ENCODE results near the gene RGS11. TPM values are rescaled to one million over a fixed set of nuclear protein-coding genes. Genes with fewer than 3 reads are reported as not detected.

The RGS11 gene
- polyA plus RNA-seq (ENCODE audit: insufficient read length in 12 of 12) = 1 to 10 TPM in 8 of 12 donors, under 1 TPM in 3, not detected in 1; 0.59 to 9.0 (median 1.2) TPM
- long read RNA-seq, donor 1, partial matches to known transcripts = 0 of 1 reads
- long read RNA-seq, donor 1, other reads (novel, unspliced or antisense) = 0 of 1 reads
- long read RNA-seq, donor 2 = 0 reads
- long read RNA-seq, donor 3 = 0 reads
- long read RNA-seq, donor 4 = 0 reads
- long read RNA-seq, donor 5 = 0 reads
- long read RNA-seq, donor 6 = 0 reads
- long read RNA-seq, donor 7 = 0 reads
- long read RNA-seq, donor 8 = 0 reads
- long read RNA-seq, donor 9 = 0 reads
- long read RNA-seq, donor 10 = 0 reads
- long read RNA-seq, donor 11 = 0 reads

DNA sequence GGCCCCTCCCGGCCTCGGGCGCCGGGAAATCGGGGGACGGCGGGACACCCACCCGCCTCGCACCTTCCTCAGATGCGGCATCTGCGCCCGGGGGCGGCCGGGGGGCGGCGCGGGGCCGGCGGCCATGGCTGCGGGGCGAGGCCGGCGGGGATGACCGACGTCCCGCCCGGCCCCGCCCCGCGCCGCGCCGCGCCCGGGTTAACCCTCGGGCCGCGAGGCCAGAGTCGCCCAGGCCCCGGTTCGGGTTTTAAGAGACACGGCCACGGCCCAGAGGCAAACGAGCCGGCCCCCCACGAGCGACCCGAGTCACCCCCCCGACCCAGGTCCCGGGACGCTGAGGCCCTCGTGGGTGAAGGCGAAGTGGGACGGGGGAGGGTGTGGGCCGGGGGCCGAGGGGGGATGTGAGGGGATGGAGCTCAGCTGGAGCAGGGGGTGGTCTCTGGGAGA is at the start of gene RGS11:
RGS11 (minus strand) TSS at position 159 of the 447 bp plus-strand sequence; CDS start at position 126, 33 bp downstream.
- DNase-seq = no peak

DNA sequence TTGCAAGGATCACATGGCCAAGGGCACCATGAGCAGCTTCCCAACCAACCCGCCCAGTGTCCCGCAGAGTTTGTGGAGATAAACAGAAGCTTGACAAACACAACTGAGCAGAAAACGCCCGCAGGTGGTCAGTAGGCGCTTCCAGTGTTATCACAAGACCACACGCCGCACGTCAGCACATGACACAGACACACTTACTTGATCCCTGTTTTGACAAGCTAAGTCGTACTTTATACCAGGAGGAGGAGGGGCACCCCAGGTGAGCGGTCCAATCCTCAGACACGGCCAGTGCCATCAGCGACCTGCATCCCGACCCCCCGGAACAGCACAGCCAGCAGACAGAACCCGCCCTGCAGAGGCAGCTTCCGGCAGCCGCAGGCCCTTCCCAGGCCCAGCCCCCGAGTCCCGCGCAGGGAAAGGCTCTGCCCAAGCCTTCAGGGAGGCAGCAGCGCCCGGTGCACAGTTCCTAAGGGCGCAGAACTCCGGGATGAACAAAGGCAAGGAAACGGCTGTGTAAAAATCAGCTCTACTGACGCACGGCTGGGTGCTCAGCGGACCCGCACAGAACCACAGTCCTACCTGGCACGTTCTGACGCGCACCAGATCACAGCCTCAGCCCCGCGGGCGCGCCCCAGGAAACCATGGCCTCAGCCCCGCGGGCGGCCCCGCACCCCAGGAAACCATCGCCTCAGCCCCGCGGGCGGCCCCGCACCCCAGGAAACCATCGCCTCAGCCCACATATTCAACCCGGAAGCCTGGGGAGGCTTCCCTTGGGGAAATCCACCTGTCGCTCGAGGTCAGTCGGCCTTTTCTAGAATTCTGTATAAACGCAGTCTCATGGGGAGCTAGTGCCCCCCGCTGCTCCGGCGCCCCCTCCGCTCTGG is 48.9 kb upstream of the RGS11 start:
- no peak for DNase-seq

DNA sequence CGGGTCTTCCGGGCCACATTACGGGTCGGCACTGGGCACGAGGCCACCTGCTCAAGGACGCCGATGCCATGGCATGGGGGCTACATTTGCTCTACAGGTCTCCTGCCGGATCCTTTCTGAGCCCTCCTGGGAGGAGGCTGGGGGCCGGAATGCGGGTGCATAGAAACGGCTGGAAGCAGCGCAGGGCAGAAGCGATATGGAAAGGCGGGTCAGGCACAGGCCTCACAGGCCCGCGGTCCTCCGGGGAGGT is 48.4 kb upstream of the RGS11 start:
- no peak for DNase-seq

DNA sequence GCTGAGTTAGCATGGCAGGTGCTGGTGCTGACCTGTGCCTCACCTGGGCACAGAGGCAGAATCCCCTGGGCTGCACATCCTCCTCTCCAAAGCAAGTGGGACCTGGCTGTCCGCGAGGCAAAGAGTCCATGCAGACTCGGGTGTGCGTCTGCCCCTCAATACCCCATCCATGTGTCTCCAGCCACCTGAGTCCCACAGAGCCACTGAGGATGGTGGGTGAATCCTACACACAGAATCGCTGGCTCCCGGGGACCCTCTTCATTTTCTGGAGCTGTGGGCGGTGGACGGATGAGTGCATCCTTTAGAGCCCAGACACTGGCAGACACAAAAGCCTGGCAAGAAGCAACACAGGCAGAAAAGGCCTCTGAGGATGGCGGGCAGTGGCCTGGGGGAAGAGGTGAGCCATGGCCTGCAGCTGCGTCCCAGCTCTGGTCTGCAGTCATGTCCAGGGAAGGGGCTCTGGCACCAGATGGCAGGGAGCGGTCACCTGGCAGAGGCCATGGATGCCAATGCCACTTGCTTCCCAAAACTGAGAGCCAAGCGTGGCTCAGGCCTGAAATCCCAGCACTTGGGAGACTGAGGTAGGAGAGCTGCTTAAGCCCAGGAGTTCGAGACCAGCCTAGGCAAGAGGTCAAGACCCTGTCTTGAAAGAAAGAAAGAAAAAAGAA is 46.9 kb upstream of the RGS11 start:
- DNase-seq = no peak

DNA sequence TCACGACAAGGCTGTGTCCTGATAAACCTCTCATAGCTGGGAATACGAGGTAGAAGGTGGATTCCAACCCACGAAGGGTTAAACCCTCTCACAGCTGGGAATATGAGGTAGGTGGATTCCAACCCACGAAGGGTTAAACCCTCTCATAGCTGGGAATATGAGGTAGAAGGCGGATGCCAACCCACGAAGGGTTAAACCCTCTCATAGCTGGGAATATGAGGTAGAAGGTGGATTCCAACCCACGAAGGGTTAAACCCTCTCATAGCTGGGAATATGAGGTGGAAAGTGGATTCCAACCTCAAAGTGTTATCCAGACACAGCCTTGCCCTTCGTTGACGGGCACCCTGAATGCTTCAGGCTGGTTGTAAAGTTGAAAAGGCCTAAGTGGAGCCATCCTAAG is 45.8 kb upstream of the RGS11 start:
- DNase-seq = no peak

DNA sequence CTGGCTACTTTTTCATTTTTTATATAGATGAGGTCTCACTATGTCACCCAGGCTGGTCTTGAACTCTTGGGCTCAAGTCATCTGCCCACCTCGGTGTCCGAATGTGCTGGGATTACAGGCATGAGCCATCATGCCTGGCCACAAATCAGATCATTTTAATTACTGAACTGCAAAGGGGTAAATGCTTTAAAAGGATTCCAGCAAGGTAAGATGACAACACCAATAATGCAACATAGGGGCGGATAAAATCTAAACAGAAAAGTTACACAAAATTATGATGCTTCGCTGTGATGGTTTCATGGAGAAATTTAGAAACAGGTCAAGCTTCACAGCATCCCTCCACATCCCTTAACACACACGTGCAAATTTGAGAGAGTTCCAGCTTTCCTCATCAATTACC is 44.5 kb upstream of the RGS11 start:
- no peak for DNase-seq

DNA sequence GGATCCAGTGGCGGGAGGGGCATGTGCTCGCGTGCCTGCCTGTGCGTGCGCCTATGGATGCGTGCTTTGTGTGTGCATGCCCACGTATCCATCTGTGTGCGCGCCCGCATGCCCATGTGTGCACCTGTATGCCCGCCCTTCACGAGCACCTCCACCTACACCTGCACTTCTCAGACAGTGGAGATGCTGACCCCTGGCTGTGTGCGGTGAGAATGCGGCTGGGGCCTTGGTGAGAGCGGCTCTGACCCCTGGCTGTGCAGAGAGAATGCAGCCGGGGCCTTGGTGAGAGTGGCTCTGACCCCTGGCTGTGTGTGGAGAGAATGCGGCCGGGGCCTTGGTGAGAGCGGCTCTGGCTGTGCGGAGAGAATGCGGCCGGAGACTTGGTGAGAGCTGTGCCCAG is 42.9 kb upstream of the RGS11 start:
- DNase-seq = no peak

DNA sequence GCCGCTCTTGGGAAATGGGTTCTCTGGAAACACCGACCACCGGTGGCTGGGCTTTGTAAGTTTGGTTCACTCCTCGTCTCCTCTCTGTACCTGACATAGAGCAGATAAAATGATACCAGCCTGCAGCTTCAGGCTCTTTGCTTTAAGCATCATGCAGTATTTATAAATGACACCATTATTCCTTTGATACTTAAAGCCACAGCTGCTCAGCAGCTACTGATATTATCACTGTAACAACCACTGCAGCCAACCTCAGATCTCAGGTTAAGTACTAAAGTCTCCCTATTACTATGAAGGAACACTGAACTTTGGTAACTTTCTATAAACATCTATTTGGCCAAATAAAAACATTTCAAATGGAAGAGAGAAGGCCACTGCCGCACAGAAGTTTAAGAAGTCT is 41.8 kb upstream of the RGS11 start:
- no peak for DNase-seq

DNA sequence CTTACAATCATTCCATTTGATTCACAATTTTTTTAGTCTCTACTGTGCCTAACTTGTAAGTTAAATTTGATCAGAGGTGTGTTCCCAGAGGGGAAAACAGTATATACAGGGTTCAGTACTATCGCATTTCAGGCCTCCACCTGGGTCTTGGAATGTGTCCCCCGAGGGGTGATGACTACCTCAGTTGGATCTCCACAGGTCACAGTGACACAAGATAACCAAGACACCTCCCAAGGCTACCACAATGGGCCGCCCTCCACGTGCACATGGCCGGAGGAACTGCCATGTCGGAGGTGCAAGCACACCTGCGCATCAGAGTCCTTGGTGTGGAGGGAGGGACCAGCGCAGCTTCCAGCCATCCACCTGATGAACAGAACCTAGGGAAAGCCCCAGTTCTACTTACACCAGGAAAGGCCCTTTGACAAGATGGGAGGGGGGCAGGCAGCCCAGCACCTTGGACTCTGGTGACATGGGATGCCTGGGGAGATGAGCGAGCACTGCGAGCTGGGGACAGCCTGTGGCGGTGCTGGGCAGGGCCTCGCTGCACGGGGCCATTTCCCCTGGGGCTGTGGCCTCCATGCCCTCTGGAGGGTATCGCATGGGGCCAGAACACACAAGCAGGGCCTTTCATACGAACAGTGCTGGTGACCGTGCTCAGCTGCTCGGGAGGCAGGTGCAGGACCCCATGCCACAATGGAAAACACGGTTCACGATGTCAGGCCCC is 41.2 kb upstream of the RGS11 start:
- DNase-seq = no peak

DNA sequence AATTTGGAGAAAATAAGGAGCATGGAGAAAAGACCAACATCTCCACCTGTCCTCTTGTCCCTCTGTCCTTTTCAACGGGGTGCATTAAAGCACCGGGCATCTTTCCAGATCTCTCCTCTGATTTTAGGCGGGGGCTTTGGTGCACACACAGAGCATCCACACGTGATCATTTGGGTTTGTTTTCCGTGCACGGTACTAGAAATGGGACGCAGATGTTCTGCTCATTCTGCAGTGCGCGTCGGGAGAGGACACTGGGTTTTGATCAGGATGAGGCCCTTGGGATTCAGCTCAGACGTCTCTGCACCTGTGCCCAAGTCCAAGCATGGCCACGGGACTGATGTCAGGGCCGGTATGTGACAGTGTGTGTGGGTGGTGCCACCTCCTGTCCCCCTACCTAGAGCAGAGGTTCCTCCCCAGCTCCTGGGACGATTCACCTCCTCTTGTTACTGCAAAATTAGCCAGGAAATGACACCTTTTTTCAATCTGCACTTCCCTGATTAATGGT is 39.1 kb upstream of the RGS11 start:
- DNase-seq = no peak

DNA sequence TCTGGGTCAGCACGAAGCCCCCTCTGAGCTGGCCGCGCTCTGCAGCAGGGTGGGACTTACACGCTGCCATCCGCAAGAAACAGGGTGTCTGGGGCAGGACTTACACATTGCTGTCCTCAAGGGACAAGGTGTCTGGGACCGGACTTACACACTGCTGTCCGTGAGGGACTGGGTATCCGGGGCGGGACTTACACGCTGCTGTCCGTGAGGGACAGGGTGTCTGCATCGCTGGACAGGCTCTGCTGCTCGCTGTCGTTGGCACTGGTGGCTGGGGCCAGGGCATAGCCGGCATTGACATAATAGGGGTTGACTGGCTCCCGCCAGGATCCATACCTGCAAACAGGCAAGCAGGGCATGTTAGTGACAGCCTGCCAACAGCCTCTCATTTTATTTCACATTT is 38.6 kb upstream of the RGS11 start:
- DNase-seq = no peak

DNA sequence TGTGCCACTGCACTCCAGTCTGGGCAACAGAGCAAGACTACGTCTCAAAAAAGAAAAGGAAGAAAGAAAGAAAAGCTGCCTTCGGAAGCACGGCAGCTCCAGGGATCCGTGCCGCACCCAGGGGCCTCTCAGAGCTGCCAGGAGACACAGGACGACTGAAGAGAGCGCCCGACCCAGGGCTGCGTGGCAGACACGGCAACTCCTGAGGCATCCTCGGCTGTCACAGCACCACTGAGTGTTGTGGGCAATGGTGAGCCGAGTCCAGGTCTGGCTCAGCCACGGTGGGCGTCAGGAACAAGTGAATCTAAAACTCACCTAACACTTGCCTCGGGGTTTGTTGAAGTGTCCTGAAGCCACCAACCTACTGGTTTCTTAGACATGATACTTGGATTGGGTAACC is 36.0 kb upstream of the RGS11 start:
- DNase-seq = no peak

DNA sequence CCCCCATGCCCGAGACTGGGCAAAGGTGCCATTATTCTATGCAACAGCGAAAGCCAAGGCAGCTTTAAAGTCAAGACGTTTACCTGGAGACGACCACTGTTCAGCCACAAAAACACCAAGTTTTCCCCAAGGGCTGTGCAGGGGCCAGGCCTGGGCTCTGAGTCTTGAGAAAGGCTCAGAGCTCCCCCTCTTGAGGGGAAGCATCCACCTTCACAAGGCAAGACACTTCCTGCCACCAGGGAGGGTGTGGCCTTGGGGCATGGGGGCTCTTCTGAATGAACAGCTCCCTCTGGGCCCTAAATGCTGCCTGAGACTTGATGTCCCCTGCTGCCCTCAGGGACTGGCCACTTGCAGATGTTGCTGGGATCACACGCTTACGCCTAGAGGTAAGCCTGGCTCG is 33.7 kb upstream of the RGS11 start:
- DNase-seq = no peak

DNA sequence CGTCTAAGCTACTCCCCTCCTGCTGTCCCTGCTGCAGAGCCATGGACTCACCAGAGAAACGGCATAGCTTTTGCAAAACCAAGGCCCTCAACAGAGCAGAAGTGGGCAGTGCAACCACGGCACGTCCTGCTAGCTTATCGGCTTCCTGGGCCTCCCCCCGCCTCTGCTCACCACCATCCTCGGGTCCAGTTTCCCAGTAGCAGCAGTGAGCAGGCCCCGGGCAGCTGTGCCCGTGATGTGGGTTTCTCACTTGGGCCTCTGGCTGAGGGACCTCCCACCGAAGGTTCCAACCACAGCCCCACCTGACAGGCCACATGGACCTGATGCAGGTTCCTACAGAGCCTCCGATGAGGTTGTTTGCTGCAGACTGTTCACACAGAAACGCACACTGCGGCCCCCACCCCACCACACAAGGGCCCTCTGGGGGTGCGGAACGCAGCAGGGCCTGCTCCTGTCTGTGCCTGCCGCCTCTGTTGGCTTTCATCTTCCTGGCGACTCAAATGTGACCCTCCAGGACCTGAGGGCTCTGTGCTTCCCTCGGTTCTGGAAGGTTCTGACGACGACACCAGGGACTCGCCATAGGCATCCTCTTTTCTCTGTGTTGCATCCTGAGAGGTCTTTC is 32.1 kb upstream of the RGS11 start:
- no peak for DNase-seq

DNA sequence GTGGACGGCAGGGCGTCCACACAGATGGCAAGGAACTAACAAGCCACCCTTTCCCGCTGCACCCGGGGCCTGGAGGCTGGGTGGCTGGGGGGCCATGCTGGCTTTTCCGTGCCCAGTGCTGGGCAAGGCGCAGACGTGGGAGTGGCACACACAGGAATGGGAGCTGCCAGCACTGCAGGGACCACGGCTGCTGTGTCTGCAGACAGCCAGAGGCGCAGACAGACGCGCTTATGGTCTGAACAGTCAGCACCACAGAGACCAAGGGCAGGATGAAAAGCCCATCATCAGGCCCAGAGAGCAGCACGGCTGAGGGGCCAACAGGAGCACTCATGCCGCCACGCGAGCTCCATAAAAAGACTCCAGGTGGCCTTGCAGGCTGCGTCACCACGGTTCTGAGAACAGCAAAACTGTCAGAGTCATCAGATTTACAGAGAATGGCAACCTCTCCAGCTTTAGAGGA is 31.2 kb upstream of the RGS11 start:
- DNase-seq = no peak

DNA sequence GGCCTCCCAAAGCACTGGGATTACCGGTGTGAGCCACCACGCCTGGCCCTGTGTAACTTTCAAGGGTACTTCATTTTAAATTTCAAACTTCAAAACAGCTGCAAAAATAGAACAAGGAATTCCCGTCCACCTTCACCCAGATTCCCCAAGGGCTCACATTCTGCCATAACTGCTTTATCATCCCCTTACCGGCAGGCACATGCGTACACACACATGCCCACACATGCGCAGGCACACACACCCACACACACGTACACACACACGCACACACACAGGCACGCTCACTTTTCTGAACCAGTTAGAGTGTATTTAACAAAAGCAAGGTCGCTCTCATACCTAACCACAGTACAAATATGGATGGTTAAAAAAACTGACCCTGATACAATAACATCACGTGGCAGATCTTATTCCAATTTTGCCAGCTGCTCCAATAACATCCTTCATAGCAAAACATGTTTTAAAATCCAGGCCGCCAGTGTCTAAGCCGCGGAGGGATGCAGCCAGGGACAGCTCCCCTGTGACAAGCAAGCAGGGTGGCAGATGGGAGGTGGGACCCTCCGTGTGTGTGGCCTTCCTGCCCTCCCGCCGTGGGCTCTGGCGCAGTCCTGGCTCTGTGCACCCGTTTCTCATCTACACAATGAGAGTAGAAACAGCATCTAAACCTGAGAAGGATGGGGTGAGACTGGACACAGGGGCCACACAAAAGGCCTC is 30.3 kb upstream of the RGS11 start:
- no peak for DNase-seq

DNA sequence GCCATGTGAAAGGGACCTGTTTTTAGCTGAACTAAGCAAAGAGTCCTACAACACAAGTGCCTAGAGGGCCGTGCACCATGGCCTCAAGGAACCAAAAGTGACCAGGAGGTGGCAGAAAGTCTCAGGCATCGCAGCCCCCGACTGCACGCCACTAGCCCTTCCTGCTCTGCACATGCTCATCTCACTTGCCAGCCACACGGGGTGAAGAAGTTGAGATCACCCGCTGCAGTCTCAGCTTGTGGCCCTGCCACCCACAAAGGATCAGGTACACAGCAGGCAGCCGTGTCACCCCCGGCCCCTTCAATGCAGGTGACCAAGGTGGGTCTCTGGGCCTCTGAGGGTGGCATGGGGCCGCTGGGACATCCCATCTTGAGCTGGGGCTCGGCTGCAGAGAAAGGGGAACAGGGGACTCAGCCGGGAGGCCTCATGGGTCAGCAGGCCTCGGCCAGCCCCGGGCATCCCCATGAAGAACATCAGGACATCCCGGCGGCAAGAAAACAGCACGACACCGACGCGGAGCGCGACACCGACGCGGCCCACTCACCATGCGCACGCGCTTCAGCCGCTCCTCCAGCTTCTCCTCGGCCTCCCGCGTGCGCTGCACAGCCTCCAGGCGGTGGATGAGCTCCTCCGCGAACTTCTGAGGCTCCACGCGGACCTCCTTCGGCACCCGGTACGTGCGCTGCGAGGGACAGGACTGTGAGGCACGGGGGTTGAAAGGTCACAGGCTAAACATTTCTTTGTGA is 28.2 kb upstream of the RGS11 start:
- DNase-seq = no peak

DNA sequence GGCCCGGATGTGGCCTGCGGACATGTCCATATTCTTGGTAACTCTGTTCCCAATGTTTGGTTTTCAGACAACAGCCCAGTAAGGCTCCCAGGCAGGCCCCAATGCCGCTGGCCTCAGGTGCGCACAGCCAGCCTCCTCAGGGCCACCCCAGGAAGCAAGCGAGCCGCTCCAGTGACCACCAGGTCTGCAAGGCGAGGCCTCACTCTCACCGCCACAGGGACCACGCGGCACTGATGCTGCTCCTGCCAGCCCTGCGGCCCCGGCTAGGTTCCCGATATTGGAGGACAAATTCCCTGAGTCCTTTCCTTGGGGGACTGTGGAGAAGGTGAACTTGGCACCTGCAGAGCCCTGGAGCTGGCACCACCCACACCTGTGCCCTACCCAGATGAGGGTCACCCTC is 26.2 kb upstream of the RGS11 start:
- DNase-seq = no peak

DNA sequence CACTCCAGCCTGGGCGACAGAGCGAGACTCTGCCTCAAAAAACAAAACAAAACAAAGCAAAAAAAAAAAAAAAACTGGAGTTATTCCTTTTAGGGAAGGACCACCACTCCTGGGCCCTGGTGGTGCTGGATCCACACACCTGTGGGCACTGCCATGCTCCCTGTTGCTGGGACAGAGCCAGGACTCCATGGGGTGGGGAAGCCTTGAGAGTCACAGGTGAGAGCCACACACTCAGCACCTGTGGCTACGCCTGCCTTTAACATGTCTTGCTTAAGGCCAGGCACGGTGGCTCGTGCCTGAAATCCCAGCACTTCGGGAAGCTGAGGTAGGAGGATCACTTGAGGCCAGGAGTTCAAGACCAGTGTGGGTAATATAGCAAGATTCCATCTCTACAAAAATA is 25.5 kb upstream of the RGS11 start:
- no peak for DNase-seq

DNA sequence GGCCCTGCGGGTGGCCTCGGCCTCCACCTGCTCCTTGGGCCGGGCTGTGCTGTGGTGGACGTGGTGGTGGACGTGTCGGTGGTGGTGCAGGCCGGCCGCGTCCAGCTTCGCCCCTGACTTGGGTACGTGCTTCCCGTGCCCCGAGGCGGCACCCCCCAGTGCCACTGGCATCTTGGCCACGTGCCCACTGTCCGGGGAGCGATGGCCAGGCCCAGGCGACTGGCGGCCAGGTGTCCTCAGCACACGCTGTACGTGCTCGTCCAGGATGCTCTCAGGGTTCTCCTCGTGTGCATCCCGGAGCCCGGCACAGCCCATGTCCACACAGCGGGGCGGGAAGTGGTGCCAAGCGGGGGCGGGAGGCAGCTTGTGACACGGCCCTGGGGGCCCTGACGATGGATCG is 22.1 kb upstream of the RGS11 start:
- no peak for DNase-seq
